Prostate gland (tissue), 2 donors: ENCODE measurements around the gene AJAP1. TPM values are rescaled to one million over a fixed set of nuclear protein-coding genes. Genes with fewer than 3 reads are reported as not detected.

Source experiments
- DNase-seq: peaks from one replicate; pipeline ENCODE4 v3.0.0-alpha.2; 2019; ENCODE audit warnings: low spot score
- H3K27ac ChIP-seq, 2 donors: fragments of 200-600 bp; sonication (generic); 2 replicates each; pipeline ENCODE4 v1.5.1; 2017 to 2019
- H3K27me3 ChIP-seq: fragments of 200-600 bp; sonication (generic); replicated peaks from 2 replicates; pipeline ENCODE4 v1.5.1; 2019; ENCODE audit not compliant: insufficient read depth
- H3K36me3 ChIP-seq, 2 donors: fragments of 200-600 bp; sonication (generic); 1 replicate in 1 of 2; 2 replicates in 1 of 2; pipeline versions ENCODE4 v1.5.1 to v1.8.1; 2017 to 2019
- H3K4me1 ChIP-seq: fragments of 200-600 bp; sonication (generic); replicated peaks from 2 replicates; pipeline ENCODE4 v1.5.1; 2019
- H3K4me3 ChIP-seq, 2 donors: fragments of 200-600 bp; sonication (generic); 2 replicates each; pipeline ENCODE4 v1.5.1; 2017 to 2019
- H3K9me3 ChIP-seq: fragments of 200-600 bp; sonication (generic); 2 replicates; pipeline ENCODE4 v1.5.1; 2017
- CTCF ChIP-seq, 4 experiments: fragments of 200-600 bp in 2 of 4; fragments of 450-650 bp in 2 of 4; sonication (generic) in 2 of 4; IDR thresholded peaks; 1 replicate in 3 of 4; 2 replicates in 1 of 4; pipeline ENCODE4 v1.5.1; 2016 to 2019; ENCODE audit warnings: antibody characterized with exemption in 4 of 4, mild to moderate bottlenecking in 2 of 4, moderate library complexity in 2 of 4
- POLR2A ChIP-seq: fragments of 450-650 bp; IDR thresholded peaks from one replicate; pipeline ENCODE4 v1.6.1; 2016; ENCODE audit warnings: antibody characterized with exemption, mild to moderate bottlenecking
- POLR2AphosphoS5 ChIP-seq: sonication (generic); formaldehyde crosslinking; IDR thresholded peaks from one replicate; pipeline ENCODE4 v1.6.1; 2017; ENCODE audit warnings: antibody characterized with exemption
- WGBS: methylation state at CpG from one replicate; pipeline ENCODE4 v1.1.5; 2018; 5-methylcytosine and 5-hydroxymethylcytosine counted together
- intact Hi-C: fragments of 100-400 bp; cut with DNase I; formaldehyde crosslinking; loops from one replicate; pipeline ENCODE4 v1.14.2; 2022
- total RNA-seq, 2 donors: library from RNA; depleted of rRNA; stranded (reverse); fragments of >200 nt; gene quantifications; one replicate each; pipeline ENCODE4 v1.1.0, GENCODE V29; 2016

Gene AJAP1
- total RNA-seq, 2 donors from 2014 or later, result 0.73 to 6.7 TPM

- no peaks in the 10 kb centered on the region for H3K36me3 ChIP-seq
- no peak overlapping the region for H3K27ac ChIP-seq
- H3K4me3 ChIP-seq, result no peak overlapping the region
- WGBS, result 66% methylated on average over 7 of the region's 7 CpGs
- no peaks in the 10 kb centered on the region for H3K9me3 ChIP-seq
- TF ChIP-seq POLR2AphosphoS5 (no peak), CTCF (IDR thresholded peaks at IDR 0.05) (no peak), POLR2A (no peak)
- no peaks in the 10 kb centered on the region for H3K4me1 ChIP-seq
- no peaks in the 10 kb centered on the region for H3K27me3 ChIP-seq
- intact Hi-C loops, result no loop called here
- no peak for DNase-seq
These were observed 23.8 kb upstream of the AJAP1 start for GRCh38 chr1:4630561-4630960.

- Histone ChIP-seq H3K27me3 (no peaks in the 10 kb centered on the region), H3K4me1 (no peaks in the 10 kb centered on the region), H3K4me3 (no peak overlapping the region), H3K9me3 (no peaks in the 10 kb centered on the region), H3K27ac (no peak overlapping the region), H3K36me3 (no peaks in the 10 kb centered on the region)
- DNase-seq, result no peak
- intact Hi-C loops, result no loop called here
- WGBS, result 87% methylated on average over 5 of the region's 5 CpGs
- TF ChIP-seq POLR2A, result no peak
- TF ChIP-seq POLR2AphosphoS5, result no peak
- no peak for TF ChIP-seq CTCF (IDR thresholded peaks at IDR 0.05)
These were observed 23.1 kb upstream of the AJAP1 start for GRCh38 chr1:4631321-4631720.

- Histone ChIP-seq H3K36me3 (no peaks in the 10 kb centered on the region), H3K4me3 (no peak overlapping the region), H3K9me3 (no peaks in the 10 kb centered on the region), H3K27me3 (no peaks in the 10 kb centered on the region), H3K27ac (no peak overlapping the region), H3K4me1 (no peaks in the 10 kb centered on the region)
- intact Hi-C loops, result no loop called here
- TF ChIP-seq CTCF (IDR thresholded peaks at IDR 0.05), result no peak
- TF ChIP-seq POLR2A, result no peak
- TF ChIP-seq POLR2AphosphoS5, result no peak
- 82% methylated on average over 8 of the region's 9 CpGs for WGBS
- DNase-seq, result no peak
These were observed 21.1 kb upstream of the AJAP1 start for GRCh38 chr1:4633346-4633745.

- DNase-seq, result no peak
- WGBS, result 80% methylated on average over 14 of the region's 14 CpGs
- no peaks in the 10 kb centered on the region for H3K4me1 ChIP-seq
- no peaks in the 10 kb centered on the region for H3K9me3 ChIP-seq
- TF ChIP-seq POLR2AphosphoS5 (no peak), CTCF (IDR thresholded peaks at IDR 0.05) (no peak), POLR2A (no peak)
- no peak overlapping the region for H3K4me3 ChIP-seq
- H3K27ac ChIP-seq, result no peak overlapping the region
- intact Hi-C loops, result no loop called here
- H3K36me3 ChIP-seq, result no peaks in the 10 kb centered on the region
- no peaks in the 10 kb centered on the region for H3K27me3 ChIP-seq
These were observed 20.1 kb upstream of the AJAP1 start for GRCh38 chr1:4634156-4634792.

- Histone ChIP-seq H3K9me3 (no peaks in the 10 kb centered on the region), H3K4me3 (no peak overlapping the region), H3K27me3 (no peaks in the 10 kb centered on the region), H3K4me1 (no peaks in the 10 kb centered on the region), H3K36me3 (no peaks in the 10 kb centered on the region), H3K27ac (no peak overlapping the region)
- 67% methylated on average over 12 of the region's 12 CpGs for WGBS
- intact Hi-C loops, result no loop called here
- no peak for DNase-seq
- TF ChIP-seq CTCF (IDR thresholded peaks at IDR 0.05) (no peak), POLR2A (no peak), POLR2AphosphoS5 (no peak)
These were observed 19.5 kb upstream of the AJAP1 start for GRCh38 chr1:4634793-4635406.
